Measurements from ENCODE around the gene PAFAH2. TPM values are rescaled to one million over a fixed set of nuclear protein-coding genes. Genes with fewer than 3 reads are reported as not detected.

PAFAH2 gene
- total RNA-seq, 1 donor from 2014 or later, result 7.1 TPM

- H3K9me3 ChIP-seq, result no peaks in the 10 kb centered on the region
- no peak overlapping the region for H3K27ac ChIP-seq
- intact Hi-C loops (cut with DNase I), result no loop called here
- H3K27me3 ChIP-seq, result no peaks in the 10 kb centered on the region
- TF ChIP-seq POLR2AphosphoS5 (IDR thresholded peaks at IDR 0.05; ENCODE audit: insufficient read depth in 1 of 2, low read depth in 1 of 2), result no peak
- TF ChIP-seq POLR2A (IDR thresholded peaks at IDR 0.05), result no peak
- TF ChIP-seq, protein P1, sequence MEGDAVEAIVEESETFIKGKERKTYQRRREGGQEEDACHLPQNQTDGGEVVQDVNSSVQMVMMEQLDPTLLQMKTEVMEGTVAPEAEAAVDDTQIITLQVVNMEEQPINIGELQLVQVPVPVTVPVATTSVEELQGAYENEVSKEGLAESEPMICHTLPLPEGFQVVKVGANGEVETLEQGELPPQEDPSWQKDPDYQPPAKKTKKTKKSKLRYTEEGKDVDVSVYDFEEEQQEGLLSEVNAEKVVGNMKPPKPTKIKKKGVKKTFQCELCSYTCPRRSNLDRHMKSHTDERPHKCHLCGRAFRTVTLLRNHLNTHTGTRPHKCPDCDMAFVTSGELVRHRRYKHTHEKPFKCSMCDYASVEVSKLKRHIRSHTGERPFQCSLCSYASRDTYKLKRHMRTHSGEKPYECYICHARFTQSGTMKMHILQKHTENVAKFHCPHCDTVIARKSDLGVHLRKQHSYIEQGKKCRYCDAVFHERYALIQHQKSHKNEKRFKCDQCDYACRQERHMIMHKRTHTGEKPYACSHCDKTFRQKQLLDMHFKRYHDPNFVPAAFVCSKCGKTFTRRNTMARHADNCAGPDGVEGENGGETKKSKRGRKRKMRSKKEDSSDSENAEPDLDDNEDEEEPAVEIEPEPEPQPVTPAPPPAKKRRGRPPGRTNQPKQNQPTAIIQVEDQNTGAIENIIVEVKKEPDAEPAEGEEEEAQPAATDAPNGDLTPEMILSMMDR (IDR thresholded peaks at IDR 0.05), result no peak
- DNase-seq (ENCODE audit: extremely low spot score in 2 of 2), result no peak
- H3K4me1 ChIP-seq, result peaks cover 9% of the 10 kb centered on the region
- H3K4me3 ChIP-seq, result no peak overlapping the region
- H3K36me3 ChIP-seq, result no peaks in the 10 kb centered on the region
These were observed 21.9 kb upstream of the PAFAH2 start for GRCh38 chr1:26019641-26020315.

- peaks cover 9% of the 10 kb centered on the region for H3K4me1 ChIP-seq
- no peak overlapping the region for H3K4me3 ChIP-seq
- H3K27ac ChIP-seq, result no peak overlapping the region
- TF ChIP-seq, protein P1 (IDR thresholded peaks at IDR 0.05), result no peak
- no peak for TF ChIP-seq POLR2A (IDR thresholded peaks at IDR 0.05)
- TF ChIP-seq POLR2AphosphoS5 (IDR thresholded peaks at IDR 0.05; ENCODE audit: insufficient read depth in 1 of 2, low read depth in 1 of 2), result no peak
- DNase-seq (ENCODE audit: extremely low spot score in 2 of 2), result no peak
- H3K9me3 ChIP-seq, result no peaks in the 10 kb centered on the region
- no peaks in the 10 kb centered on the region for H3K36me3 ChIP-seq
- intact Hi-C loops (cut with DNase I), result no loop called here
- H3K27me3 ChIP-seq, result no peaks in the 10 kb centered on the region
These were observed 19.7 kb upstream of the PAFAH2 start for GRCh38 chr1:26017606-26018005.

DNA sequence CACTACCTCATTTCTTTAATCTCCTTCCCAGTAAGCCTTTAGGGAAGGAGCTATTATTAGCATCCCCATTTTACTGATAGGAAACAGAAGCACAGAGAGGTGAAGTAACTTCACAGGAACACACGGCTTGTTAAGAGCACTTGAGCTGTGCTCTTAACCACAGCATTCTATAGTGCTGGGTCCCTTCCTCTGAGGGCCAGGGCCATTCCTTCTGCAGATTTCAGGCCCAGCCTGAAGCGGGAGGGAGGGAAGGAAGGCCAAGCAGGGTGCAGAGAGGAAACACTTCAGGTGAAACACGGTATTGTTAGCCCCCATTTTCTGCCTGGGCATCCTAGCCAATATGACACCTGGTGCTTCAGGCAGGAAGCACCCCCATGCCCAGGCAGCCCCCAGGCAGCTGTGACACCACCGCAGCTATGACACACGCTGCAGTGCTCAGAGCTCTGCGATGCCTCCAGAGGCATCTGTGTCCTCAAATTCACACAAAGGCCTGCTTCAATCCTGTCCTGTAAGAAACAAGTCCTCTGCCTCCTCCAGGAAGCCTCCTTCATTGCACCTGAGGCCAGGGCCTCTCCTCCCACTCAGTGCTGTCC lies 19.2 kb upstream of the PAFAH2 start:
- DNase-seq (ENCODE audit: extremely low spot score in 2 of 2), result no peak
- Histone ChIP-seq H3K27ac (no peak overlapping the region), H3K4me3 (no peak overlapping the region)

DNA sequence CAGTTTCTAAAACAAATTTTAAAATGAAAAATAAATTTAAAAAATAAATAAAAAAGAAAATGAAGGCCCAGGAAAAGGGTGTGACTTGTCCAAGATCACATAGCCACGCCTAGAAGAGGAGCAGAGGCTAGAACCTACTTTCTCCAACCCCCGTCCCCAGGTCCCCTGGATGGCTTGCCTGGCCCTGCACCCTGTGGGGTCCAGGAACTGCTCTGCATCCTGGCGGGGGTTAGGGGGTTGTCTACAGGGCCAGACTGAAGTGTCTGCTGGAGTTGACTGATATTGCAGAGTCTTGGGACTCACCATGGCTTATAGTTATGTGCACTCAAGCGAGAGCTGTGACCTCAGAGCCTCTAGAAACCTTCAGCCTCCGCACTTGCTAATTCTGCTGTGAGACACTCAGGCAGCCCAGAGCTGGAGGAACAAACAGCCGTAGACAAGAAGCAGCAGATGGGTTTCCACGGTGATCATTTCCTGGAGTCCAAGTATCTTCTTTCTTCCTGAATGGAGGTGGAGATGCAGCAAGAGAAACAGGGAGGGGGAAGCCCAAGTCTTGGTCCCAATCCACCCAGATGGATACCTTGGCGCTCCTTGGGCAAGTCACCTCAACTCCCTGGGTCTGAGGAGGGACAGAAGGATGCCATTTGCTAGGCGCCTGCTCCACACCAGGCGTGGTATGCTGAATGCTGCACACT lies 18.5 kb upstream of the PAFAH2 start:
- intact Hi-C loops (cut with DNase I), result no loop called here
- DNase-seq (ENCODE audit: extremely low spot score in 2 of 2), result no peak
- H3K9me3 ChIP-seq, result no peaks in the 10 kb centered on the region
- H3K4me1 ChIP-seq, result peaks cover under 1% of the 10 kb centered on the region
- no peak overlapping the region for H3K27ac ChIP-seq
- no peaks in the 10 kb centered on the region for H3K36me3 ChIP-seq
- no peak overlapping the region for H3K4me3 ChIP-seq
- TF ChIP-seq POLR2AphosphoS5 (IDR thresholded peaks at IDR 0.05; ENCODE audit: insufficient read depth in 1 of 2, low read depth in 1 of 2), result no peak
- TF ChIP-seq, protein P1 (IDR thresholded peaks at IDR 0.05), result no peak
- no peaks in the 10 kb centered on the region for H3K27me3 ChIP-seq

More for the DNA sequence above, 19.2 kb upstream of the PAFAH2 start:
- intact Hi-C loops (cut with DNase I), result no loop called here
- Histone ChIP-seq H3K36me3 (no peaks in the 10 kb centered on the region), H3K27me3 (no peaks in the 10 kb centered on the region), H3K9me3 (no peaks in the 10 kb centered on the region), H3K4me1 (peaks cover 7% of the 10 kb centered on the region)
- TF ChIP-seq POLR2AphosphoS5 (IDR thresholded peaks at IDR 0.05; ENCODE audit: insufficient read depth in 1 of 2, low read depth in 1 of 2) (no peak), POLR2A (IDR thresholded peaks at IDR 0.05) (no peak)
- TF ChIP-seq, protein P1 (IDR thresholded peaks at IDR 0.05), result no peak

- Histone ChIP-seq H3K36me3 (no peaks in the 10 kb centered on the region), H3K27ac (no peak overlapping the region), H3K4me1 (no peaks in the 10 kb centered on the region), H3K27me3 (no peaks in the 10 kb centered on the region), H3K9me3 (no peaks in the 10 kb centered on the region), H3K4me3 (no peak overlapping the region)
- TF ChIP-seq POLR2A (IDR thresholded peaks at IDR 0.05), result no peak
- TF ChIP-seq POLR2AphosphoS5 (IDR thresholded peaks at IDR 0.05; ENCODE audit: insufficient read depth in 1 of 2, low read depth in 1 of 2), result no peak
- TF ChIP-seq, protein P1 (IDR thresholded peaks at IDR 0.05), result no peak
- intact Hi-C loops (cut with DNase I), result no loop called here
- no peak for DNase-seq (ENCODE audit: extremely low spot score in 2 of 2)
These were observed 17.5 kb upstream of the PAFAH2 start for GRCh38 chr1:26015358-26015757.
